Measurements from ENCODE around the gene STX7. TPM values are rescaled to one million over a fixed set of nuclear protein-coding genes. Genes with fewer than 3 reads are reported as not detected.

STX7 gene
- total RNA-seq, 2 donors from 2014 or later = 36.6 to 41.7 TPM

GRCh38 chr6:132456700-132457143, 56.2 kb downstream of the STX7 start:
- Mint-ChIP-seq H3K4me3 (no peak overlapping the region), H3K27ac (no peak overlapping the region), H3K27me3 (ENCODE audit: insufficient read depth) (no peaks in the 10 kb centered on the region), H3K4me1 (no peaks in the 10 kb centered on the region), H3K9me3 (no peaks in the 10 kb centered on the region), H3K36me3 (ENCODE audit: low read depth) (peaks cover 14% of the 10 kb centered on the region)
- Histone ChIP-seq H3K4me3 (ENCODE audit: low read length) (no peak overlapping the region), H3K9me3 (ENCODE audit: control insufficient read depth, low read length) (no peaks in the 10 kb centered on the region), H3K27me3 (ENCODE audit: control insufficient read depth, insufficient read depth, low read length, poor library complexity, severe bottlenecking) (no peaks in the 10 kb centered on the region), H3K27ac (ENCODE audit: low read depth, low read length) (no peak overlapping the region), H3K36me3 (ENCODE audit: control insufficient read depth, insufficient read depth, low read length) (peaks cover 31% of the 10 kb centered on the region), H3K4me1 (ENCODE audit: control insufficient read depth, insufficient read depth, low read length) (no peaks in the 10 kb centered on the region), H3K9ac (ENCODE audit: extremely low read depth, low read length, poor library complexity, severe bottlenecking) (no peak overlapping the region)
- peak; percentile 54 for DNase-seq
- WGBS, 2 experiments (ENCODE audit: insufficient coverage in 1 of 2, insufficient read length in 1 of 2) = 87 to 100% methylated on average over 2 to 4 of the region's 4 CpGs
- TF ChIP-seq CTCF (conservative IDR thresholded peaks at IDR 0.05) = peak; percentile 28

- H3K4me1 ChIP-seq (ENCODE audit: control insufficient read depth, insufficient read depth, low read length) = no peaks in the 10 kb centered on the region
- no peak for TF ChIP-seq CTCF (conservative IDR thresholded peaks at IDR 0.05)
- 92 to 93% methylated on average over 4 to 5 of the region's 5 CpGs for WGBS, 2 experiments (ENCODE audit: insufficient coverage in 1 of 2, insufficient read length in 1 of 2)
- H3K27me3 Mint-ChIP-seq (ENCODE audit: insufficient read depth) = no peaks in the 10 kb centered on the region
- H3K9me3 Mint-ChIP-seq = peaks cover 12% of the 10 kb centered on the region
- H3K27ac ChIP-seq (ENCODE audit: low read depth, low read length) = peak overlapping the region; percentile 78
- H3K27me3 ChIP-seq (ENCODE audit: control insufficient read depth, insufficient read depth, low read length, poor library complexity, severe bottlenecking) = no peaks in the 10 kb centered on the region
- DNase-seq = no peak
- H3K27ac Mint-ChIP-seq = no peak overlapping the region
- no peak overlapping the region for H3K9ac ChIP-seq (ENCODE audit: extremely low read depth, low read length, poor library complexity, severe bottlenecking)
- peaks cover 16% of the 10 kb centered on the region for H3K4me1 Mint-ChIP-seq
- H3K36me3 Mint-ChIP-seq (ENCODE audit: low read depth) = peaks cover 10% of the 10 kb centered on the region
- H3K36me3 ChIP-seq (ENCODE audit: control insufficient read depth, insufficient read depth, low read length) = peaks cover 7% of the 10 kb centered on the region
- H3K9me3 ChIP-seq (ENCODE audit: control insufficient read depth, low read length) = peaks cover 13% of the 10 kb centered on the region
- no peak overlapping the region for H3K4me3 ChIP-seq (ENCODE audit: low read length)
- H3K4me3 Mint-ChIP-seq = no peak overlapping the region
These were observed 66.1 kb downstream of the STX7 start for GRCh38 chr6:132446855-132447241.

GRCh38 chr6:132446141-132446854, 66.6 kb downstream of the STX7 start:
- WGBS, 2 experiments (ENCODE audit: insufficient coverage in 1 of 2, insufficient read length in 1 of 2) = 89 to 93% methylated on average over 2 to 4 of the region's 4 CpGs
- Histone ChIP-seq H3K27ac (ENCODE audit: low read depth, low read length) (peak overlapping the region; percentile 78), H3K4me1 (ENCODE audit: control insufficient read depth, insufficient read depth, low read length) (no peaks in the 10 kb centered on the region), H3K4me3 (ENCODE audit: low read length) (no peak overlapping the region), H3K9me3 (ENCODE audit: control insufficient read depth, low read length) (peaks cover 19% of the 10 kb centered on the region), H3K36me3 (ENCODE audit: control insufficient read depth, insufficient read depth, low read length) (peaks cover 7% of the 10 kb centered on the region), H3K27me3 (ENCODE audit: control insufficient read depth, insufficient read depth, low read length, poor library complexity, severe bottlenecking) (no peaks in the 10 kb centered on the region), H3K9ac (ENCODE audit: extremely low read depth, low read length, poor library complexity, severe bottlenecking) (no peak overlapping the region)
- no peak for TF ChIP-seq CTCF (conservative IDR thresholded peaks at IDR 0.05)
- no peaks in the 10 kb centered on the region for H3K27me3 Mint-ChIP-seq (ENCODE audit: insufficient read depth)
- peaks cover 17% of the 10 kb centered on the region for H3K9me3 Mint-ChIP-seq
- no peak for DNase-seq
- peaks cover 16% of the 10 kb centered on the region for H3K4me1 Mint-ChIP-seq
- H3K4me3 Mint-ChIP-seq = no peak overlapping the region
- peaks cover 13% of the 10 kb centered on the region for H3K36me3 Mint-ChIP-seq (ENCODE audit: low read depth)
- H3K27ac Mint-ChIP-seq = no peak overlapping the region
